ENCODE results near the gene NPW. TPM values are rescaled to one million over a fixed set of nuclear protein-coding genes. Genes with fewer than 3 reads are reported as not detected.

The NPW gene
- total RNA-seq, 1 donor from 2014 or later = 5.0 TPM

GRCh38 chr16:2034696-2035430 is 15.3 kb downstream of the NPW start:
- H3K27me3 Mint-ChIP-seq = no peaks in the 10 kb centered on the region
- H3K4me3 Mint-ChIP-seq (ENCODE audit: low read depth) = no peak overlapping the region
- H3K36me3 Mint-ChIP-seq (ENCODE audit: insufficient read depth) = no peaks in the 10 kb centered on the region
- DNase-seq (ENCODE audit: low spot score, unreplicated experiment) = no peak
- H3K27ac Mint-ChIP-seq = no peak overlapping the region
- no peaks in the 10 kb centered on the region for H3K9me3 Mint-ChIP-seq (ENCODE audit: low read depth)
- TF ChIP-seq CTCF (IDR thresholded peaks at IDR 0.05; ENCODE audit: unreplicated experiment) = no peak
- H3K4me1 Mint-ChIP-seq (ENCODE audit: low read depth) = peaks cover 5% of the 10 kb centered on the region

- H3K4me1 Mint-ChIP-seq (ENCODE audit: low read depth) = peaks cover 5% of the 10 kb centered on the region
- H3K36me3 Mint-ChIP-seq (ENCODE audit: insufficient read depth) = no peaks in the 10 kb centered on the region
- H3K27ac Mint-ChIP-seq = no peak overlapping the region
- DNase-seq (ENCODE audit: low spot score, unreplicated experiment) = no peak
- H3K27me3 Mint-ChIP-seq = no peaks in the 10 kb centered on the region
- no peak for TF ChIP-seq CTCF (IDR thresholded peaks at IDR 0.05; ENCODE audit: unreplicated experiment)
- no peaks in the 10 kb centered on the region for H3K9me3 Mint-ChIP-seq (ENCODE audit: low read depth)
- H3K4me3 Mint-ChIP-seq (ENCODE audit: low read depth) = no peak overlapping the region
These were observed 16.0 kb downstream of the NPW start for GRCh38 chr16:2035431-2036199.

- no peak for DNase-seq (ENCODE audit: low spot score, unreplicated experiment)
- H3K4me1 Mint-ChIP-seq (ENCODE audit: low read depth) = peaks cover 5% of the 10 kb centered on the region
- no peak overlapping the region for H3K27ac Mint-ChIP-seq
- no peaks in the 10 kb centered on the region for H3K36me3 Mint-ChIP-seq (ENCODE audit: insufficient read depth)
- H3K27me3 Mint-ChIP-seq = no peaks in the 10 kb centered on the region
- H3K4me3 Mint-ChIP-seq (ENCODE audit: low read depth) = no peak overlapping the region
- no peak for TF ChIP-seq CTCF (IDR thresholded peaks at IDR 0.05; ENCODE audit: unreplicated experiment)
- no peaks in the 10 kb centered on the region for H3K9me3 Mint-ChIP-seq (ENCODE audit: low read depth)
These were observed 16.8 kb downstream of the NPW start for GRCh38 chr16:2036200-2036966.

- Mint-ChIP-seq H3K36me3 (ENCODE audit: insufficient read depth) (no peaks in the 10 kb centered on the region), H3K9me3 (ENCODE audit: low read depth) (no peaks in the 10 kb centered on the region), H3K27me3 (no peaks in the 10 kb centered on the region), H3K27ac (no peak overlapping the region), H3K4me1 (ENCODE audit: low read depth) (peaks cover 5% of the 10 kb centered on the region), H3K4me3 (ENCODE audit: low read depth) (no peak overlapping the region)
- TF ChIP-seq CTCF (IDR thresholded peaks at IDR 0.05; ENCODE audit: unreplicated experiment) = no peak
- no peak for DNase-seq (ENCODE audit: low spot score, unreplicated experiment)
These were observed 17.5 kb downstream of the NPW start for GRCh38 chr16:2037115-2037514.
